ENCODE results near the gene GSAP. TPM values are rescaled to one million over a fixed set of nuclear protein-coding genes. Genes with fewer than 3 reads are reported as not detected.

GSAP gene
- polyA plus RNA-seq, 3 donors: 19.1 to 105 (median 35.6) TPM

DNA sequence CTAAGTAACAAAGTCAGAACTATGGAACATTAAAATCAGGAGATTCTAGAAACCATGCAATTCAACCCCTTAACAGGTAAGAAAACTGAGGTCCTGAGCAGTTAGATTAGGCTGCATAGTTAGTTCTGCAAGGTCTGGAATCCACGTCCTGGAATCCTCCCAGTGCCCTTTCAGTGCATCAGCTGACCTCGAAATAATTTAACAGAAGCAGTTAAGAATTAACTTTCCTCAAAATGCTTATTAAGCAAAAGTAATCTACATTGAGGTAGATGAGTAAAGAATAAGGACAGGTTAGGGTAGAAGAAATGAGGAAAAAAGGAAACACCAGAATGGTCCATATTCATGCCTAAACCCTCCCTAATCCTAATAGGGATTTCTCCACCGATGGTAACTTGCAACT, 37.6 kb downstream of the GSAP start:
- WGBS (ENCODE audit: insufficient coverage): no CpG with 5 or more reads among the region's 3 CpGs

GRCh38 chr7:77370606-77371005, 45.5 kb downstream of the GSAP start:
- Histone ChIP-seq H3K27me3 (ENCODE audit: control insufficient read depth in 2 of 2, insufficient read depth in 2 of 2, low read length in 2 of 2) (no peaks in the 10 kb centered on the region), H3K4me3 (replicated peaks in 1 of 3; ENCODE audit: low read depth in 2 of 3, low read length in 3 of 3) (no peak overlapping the region), H3K36me3 (replicated peaks in 1 of 2; ENCODE audit: control insufficient read depth in 1 of 2, insufficient read depth in 2 of 2, low read length in 2 of 2) (peaks cover 62 to 81% of the 10 kb centered on the region in 2 donors), H3K9me3 (replicated peaks in 1 of 2; ENCODE audit: control insufficient read depth in 1 of 2, insufficient read depth in 1 of 2, low read length in 2 of 2) (no peaks in the 10 kb centered on the region), H3K4me2 (replicated peaks; ENCODE audit: extremely low read depth, low read length, poor library complexity, severe bottlenecking) (no peak overlapping the region), H2AFZ (ENCODE audit: insufficient read depth, low read depth, low read length, poor library complexity, severe bottlenecking) (no peak overlapping the region), H3K9ac (ENCODE audit: insufficient read depth, low read length, poor library complexity, severe bottlenecking) (no peak overlapping the region), H3K4me1 (ENCODE audit: control insufficient read depth in 1 of 2, insufficient read depth in 2 of 2, low read length in 2 of 2) (no peaks in the 10 kb centered on the region), H3K27ac (ENCODE audit: low read depth in 1 of 2, low read length in 2 of 2) (no peak overlapping the region), H4K20me1 (ENCODE audit: insufficient read depth, low read length) (no peaks in the 10 kb centered on the region), H3K79me2 (ENCODE audit: insufficient read depth, low read length) (no peaks in the 10 kb centered on the region)
- H3K4me3 Mint-ChIP-seq: no peak overlapping the region
- TF ChIP-seq, protein P1, sequence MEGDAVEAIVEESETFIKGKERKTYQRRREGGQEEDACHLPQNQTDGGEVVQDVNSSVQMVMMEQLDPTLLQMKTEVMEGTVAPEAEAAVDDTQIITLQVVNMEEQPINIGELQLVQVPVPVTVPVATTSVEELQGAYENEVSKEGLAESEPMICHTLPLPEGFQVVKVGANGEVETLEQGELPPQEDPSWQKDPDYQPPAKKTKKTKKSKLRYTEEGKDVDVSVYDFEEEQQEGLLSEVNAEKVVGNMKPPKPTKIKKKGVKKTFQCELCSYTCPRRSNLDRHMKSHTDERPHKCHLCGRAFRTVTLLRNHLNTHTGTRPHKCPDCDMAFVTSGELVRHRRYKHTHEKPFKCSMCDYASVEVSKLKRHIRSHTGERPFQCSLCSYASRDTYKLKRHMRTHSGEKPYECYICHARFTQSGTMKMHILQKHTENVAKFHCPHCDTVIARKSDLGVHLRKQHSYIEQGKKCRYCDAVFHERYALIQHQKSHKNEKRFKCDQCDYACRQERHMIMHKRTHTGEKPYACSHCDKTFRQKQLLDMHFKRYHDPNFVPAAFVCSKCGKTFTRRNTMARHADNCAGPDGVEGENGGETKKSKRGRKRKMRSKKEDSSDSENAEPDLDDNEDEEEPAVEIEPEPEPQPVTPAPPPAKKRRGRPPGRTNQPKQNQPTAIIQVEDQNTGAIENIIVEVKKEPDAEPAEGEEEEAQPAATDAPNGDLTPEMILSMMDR (IDR thresholded peaks at IDR 0.05): no peak
- intact Hi-C loops (cut with micrococcal nuclease): no loop called here
- no peak for DNase-seq
- peaks cover 68 to 71% of the 10 kb centered on the region in 2 donors for H3K36me3 Mint-ChIP-seq
- peaks cover 0 to 3% (median 0%) of the 10 kb centered on the region in 7 donors for H3K9me3 Mint-ChIP-seq
- WGBS (ENCODE audit: insufficient coverage): 91% methylated on average over 1 of the region's 1 CpG
- peak overlapping the region in 2 of 7 donors; percentile 2 to 25 for H3K27ac Mint-ChIP-seq
- no peaks in the 10 kb centered on the region for H3K4me1 Mint-ChIP-seq
- H3K27me3 Mint-ChIP-seq (ENCODE audit: low read depth in 3 of 3): peaks cover 0 to 1% (median 0%) of the 10 kb centered on the region in 3 donors

More for the DNA sequence above, 37.6 kb downstream of the GSAP start:
- Mint-ChIP-seq H3K9me3 (no peaks in the 10 kb centered on the region), H3K27ac (no peak overlapping the region), H3K4me1 (no peaks in the 10 kb centered on the region), H3K36me3 (peaks cover 86 to 89% of the 10 kb centered on the region in 2 donors), H3K4me3 (no peak overlapping the region), H3K27me3 (ENCODE audit: low read depth in 3 of 3) (peaks cover 0 to 3% (median 1%) of the 10 kb centered on the region in 3 donors)
- TF ChIP-seq, protein P1 (IDR thresholded peaks at IDR 0.05): no peak
- intact Hi-C loops (cut with micrococcal nuclease): no loop called here
- H3K27ac ChIP-seq (ENCODE audit: low read depth in 1 of 2, low read length in 2 of 2): no peak overlapping the region
- no peaks in the 10 kb centered on the region for H3K27me3 ChIP-seq (ENCODE audit: control insufficient read depth in 2 of 2, insufficient read depth in 2 of 2, low read length in 2 of 2)
- no peak overlapping the region for H3K4me2 ChIP-seq (replicated peaks; ENCODE audit: extremely low read depth, low read length, poor library complexity, severe bottlenecking)
- no peak overlapping the region for H3K4me3 ChIP-seq (replicated peaks in 1 of 3; ENCODE audit: low read depth in 2 of 3, low read length in 3 of 3)
- no peaks in the 10 kb centered on the region for H3K4me1 ChIP-seq (ENCODE audit: control insufficient read depth in 1 of 2, insufficient read depth in 2 of 2, low read length in 2 of 2)
- no peak overlapping the region for H2AFZ ChIP-seq (ENCODE audit: insufficient read depth, low read depth, low read length, poor library complexity, severe bottlenecking)
- no peak overlapping the region for H3K9ac ChIP-seq (ENCODE audit: insufficient read depth, low read length, poor library complexity, severe bottlenecking)
- peaks cover 91 to 100% of the 10 kb centered on the region in 2 donors for H3K36me3 ChIP-seq (replicated peaks in 1 of 2; ENCODE audit: control insufficient read depth in 1 of 2, insufficient read depth in 2 of 2, low read length in 2 of 2)
- H3K79me2 ChIP-seq (ENCODE audit: insufficient read depth, low read length): no peaks in the 10 kb centered on the region
- no peak for DNase-seq
- no peaks in the 10 kb centered on the region for H3K9me3 ChIP-seq (replicated peaks in 1 of 2; ENCODE audit: control insufficient read depth in 1 of 2, insufficient read depth in 1 of 2, low read length in 2 of 2)
- H4K20me1 ChIP-seq (ENCODE audit: insufficient read depth, low read length): no peaks in the 10 kb centered on the region

Data from CD14-positive monocyte (primary cell).